ENCODE measurements around the gene FAM76B. TPM values are rescaled to one million over a fixed set of nuclear protein-coding genes. Genes with fewer than 3 reads are reported as not detected.

Gene FAM76B
- total RNA-seq, 4 donors from 2014 or later = 13.4 to 52.1 (median 26.8) TPM

GRCh38 chr11:95760941-95761340 lies 28.6 kb downstream of the FAM76B start:
- WGBS, 2 donors = 83 to 96% methylated on average over 1 of the region's 1 CpG
- no peak for DNase-seq (ENCODE audit: low spot score in 2 of 2)
- intact Hi-C loops (cut with DNase I; ENCODE audit: low total_unique reads) = no loop called here
- H3K4me3 ChIP-seq (ENCODE audit: low read depth, poor library complexity, severe bottlenecking) = no peak overlapping the region
- TF ChIP-seq CTCF (IDR thresholded peaks at IDR 0.05) (no peak), POLR2A (IDR thresholded peaks at IDR 0.05) (no peak)

- DNase-seq (ENCODE audit: low spot score in 2 of 2) = no peak
- no peak for TF ChIP-seq POLR2A (IDR thresholded peaks at IDR 0.05)
- TF ChIP-seq CTCF (IDR thresholded peaks at IDR 0.05) = no peak
- WGBS, 2 donors = 86 to 93% methylated on average over 1 of the region's 1 CpG
- no peak overlapping the region for H3K4me3 ChIP-seq (ENCODE audit: low read depth, poor library complexity, severe bottlenecking)
- intact Hi-C loops (cut with DNase I; ENCODE audit: low total_unique reads) = no loop called here
These were observed 38.1 kb downstream of the FAM76B start for GRCh38 chr11:95751515-95751914.

GRCh38 chr11:95750101-95750500 lies 39.5 kb downstream of the FAM76B start:
- intact Hi-C loops (cut with DNase I; ENCODE audit: low total_unique reads) = no loop called here
- no peak for TF ChIP-seq POLR2A (IDR thresholded peaks at IDR 0.05)
- no peak for TF ChIP-seq CTCF (IDR thresholded peaks at IDR 0.05)

DNA sequence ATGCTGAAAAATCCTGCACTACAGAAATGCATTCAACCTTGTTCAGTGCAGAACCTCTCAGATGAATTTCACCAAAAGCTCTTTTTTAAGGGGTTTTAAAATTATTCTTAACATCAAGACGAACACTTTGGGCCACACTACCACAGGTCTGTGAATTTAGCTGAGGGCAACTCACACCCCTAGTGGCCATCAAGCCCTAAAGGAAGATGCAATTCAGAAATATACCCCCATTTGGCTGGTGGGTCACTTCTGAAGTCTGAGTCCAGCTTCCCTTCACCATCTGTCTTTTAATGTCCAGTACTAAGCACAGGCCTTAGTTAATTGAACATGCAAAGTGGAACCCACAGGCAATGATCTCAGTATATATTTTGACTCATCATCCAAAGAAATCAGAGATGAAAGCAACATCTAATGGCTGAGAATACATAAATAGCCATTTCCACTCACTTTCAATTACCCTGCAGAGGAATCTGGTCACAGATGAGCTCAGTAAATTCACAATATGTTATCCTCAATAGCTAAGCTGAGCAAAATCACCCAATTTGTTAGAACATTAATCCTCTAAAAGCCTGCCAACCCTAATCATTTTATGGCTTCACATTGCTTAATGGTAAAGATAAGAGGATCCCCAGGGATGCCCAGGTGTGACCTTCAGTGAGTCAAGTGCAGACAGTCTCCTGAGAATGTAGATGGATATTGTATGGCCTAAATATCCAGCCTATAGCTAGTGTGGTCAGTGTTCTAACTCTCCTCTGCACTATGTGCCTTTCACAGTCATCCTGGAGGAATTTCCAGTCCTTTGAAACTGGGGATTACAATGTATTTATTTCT lies 50.3 kb downstream of the FAM76B start:
- WGBS, 2 donors = 0 to 87% methylated on average over 1 of the region's 1 CpG
- intact Hi-C loops (cut with DNase I; ENCODE audit: low total_unique reads) = no loop called here
- TF ChIP-seq POLR2A (IDR thresholded peaks at IDR 0.05) (no peak), CTCF (IDR thresholded peaks at IDR 0.05) (no peak)
- no peak overlapping the region for H3K4me3 ChIP-seq (ENCODE audit: low read depth, poor library complexity, severe bottlenecking)
- no peak for DNase-seq (ENCODE audit: low spot score in 2 of 2)

More at GRCh38 chr11:95750101-95750500, 39.5 kb downstream of the FAM76B start:
- WGBS, 2 donors = 82 to 88% methylated on average over 1 of the region's 1 CpG
- DNase-seq (ENCODE audit: low spot score in 2 of 2) = no peak
- H3K4me3 ChIP-seq (ENCODE audit: low read depth, poor library complexity, severe bottlenecking) = no peak overlapping the region

- no peak for DNase-seq (ENCODE audit: low spot score in 2 of 2)
- H3K4me3 ChIP-seq (ENCODE audit: low read depth, poor library complexity, severe bottlenecking) = no peak overlapping the region
- TF ChIP-seq POLR2A (IDR thresholded peaks at IDR 0.05) = no peak
- TF ChIP-seq CTCF (IDR thresholded peaks at IDR 0.05) = no peak
- WGBS, 2 donors = 48 to 75% methylated on average over 2 of the region's 2 CpGs
- intact Hi-C loops (cut with DNase I; ENCODE audit: low total_unique reads) = no loop called here
These were observed 52.8 kb downstream of the FAM76B start for GRCh38 chr11:95736809-95737208.
